Bronchial epithelial cell (primary cell): Measurements from ENCODE around the gene FBXO24. TPM values are rescaled to one million over a fixed set of nuclear protein-coding genes. Genes with fewer than 3 reads are reported as not detected.

Source experiments
- DNase-seq: peaks from one replicate; pipeline ENCODE4 v3.0.0-alpha.2; 2010; ENCODE audit warnings: low read depth
- FAIRE-seq: peaks from 2 replicates; lab custom pipeline; 2011; peaks lifted over from hg19 to GRCh38; lab: Jason Lieb, UNC
- H3K27me3 ChIP-seq: 2 replicates; pipeline ENCODE4 v1.5.1; 2011; ENCODE audit warnings: low read length; ENCODE audit not compliant: control insufficient read depth, insufficient read depth
- H3K36me3 ChIP-seq: 2 replicates; pipeline ENCODE4 v1.5.1; 2011; ENCODE audit warnings: low read length; ENCODE audit not compliant: control insufficient read depth, insufficient read depth
- H3K4me3 ChIP-seq: 2 replicates; pipeline ENCODE4 v1.5.1; 2011; ENCODE audit warnings: mild to moderate bottlenecking, low read depth, low read length, control low read depth
- total RNA-seq: library from RNA; depleted of rRNA; stranded (reverse); fragments of >200 nt; gene quantifications from 2 replicates; pipeline ENCODE4 v1.2.1, GENCODE V29; 2014
- TF ChIP-seq, protein P1 (sequence below): IDR thresholded peaks from 2 replicates; pipeline ENCODE4 v1.5.1; 2011; ENCODE audit warnings: mild to moderate bottlenecking, moderate library complexity, low read length, control low read depth, inconsistent platforms; ENCODE audit not compliant: insufficient read depth, severe bottlenecking

Gene FBXO24
- total RNA-seq, 1 donor from 2014 or later = 0.53 TPM

DNA sequence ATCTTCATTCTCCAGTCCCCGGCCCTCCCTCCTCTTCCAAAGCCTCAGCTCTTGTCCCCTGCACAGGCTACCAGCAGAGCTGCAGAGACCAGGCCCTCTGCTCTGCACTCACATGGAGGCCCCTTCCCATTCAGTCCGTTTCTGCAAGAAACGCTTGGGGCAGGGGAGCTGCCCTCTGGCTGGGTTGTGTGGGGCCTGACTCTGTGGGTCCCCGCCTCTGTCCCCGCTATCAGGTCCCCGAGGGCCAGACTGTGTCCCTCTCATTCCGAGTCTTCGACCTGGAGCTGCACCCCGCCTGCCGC lies 17.5 kb downstream of the FBXO24 start:
- no peak for DNase-seq
- no peaks in the 10 kb centered on the region for H3K36me3 ChIP-seq
- TF ChIP-seq, protein P1, sequence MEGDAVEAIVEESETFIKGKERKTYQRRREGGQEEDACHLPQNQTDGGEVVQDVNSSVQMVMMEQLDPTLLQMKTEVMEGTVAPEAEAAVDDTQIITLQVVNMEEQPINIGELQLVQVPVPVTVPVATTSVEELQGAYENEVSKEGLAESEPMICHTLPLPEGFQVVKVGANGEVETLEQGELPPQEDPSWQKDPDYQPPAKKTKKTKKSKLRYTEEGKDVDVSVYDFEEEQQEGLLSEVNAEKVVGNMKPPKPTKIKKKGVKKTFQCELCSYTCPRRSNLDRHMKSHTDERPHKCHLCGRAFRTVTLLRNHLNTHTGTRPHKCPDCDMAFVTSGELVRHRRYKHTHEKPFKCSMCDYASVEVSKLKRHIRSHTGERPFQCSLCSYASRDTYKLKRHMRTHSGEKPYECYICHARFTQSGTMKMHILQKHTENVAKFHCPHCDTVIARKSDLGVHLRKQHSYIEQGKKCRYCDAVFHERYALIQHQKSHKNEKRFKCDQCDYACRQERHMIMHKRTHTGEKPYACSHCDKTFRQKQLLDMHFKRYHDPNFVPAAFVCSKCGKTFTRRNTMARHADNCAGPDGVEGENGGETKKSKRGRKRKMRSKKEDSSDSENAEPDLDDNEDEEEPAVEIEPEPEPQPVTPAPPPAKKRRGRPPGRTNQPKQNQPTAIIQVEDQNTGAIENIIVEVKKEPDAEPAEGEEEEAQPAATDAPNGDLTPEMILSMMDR = no peak
- no peaks in the 10 kb centered on the region for H3K27me3 ChIP-seq
- no peak for FAIRE-seq
- H3K4me3 ChIP-seq = peak overlapping the region; percentile 60

DNA sequence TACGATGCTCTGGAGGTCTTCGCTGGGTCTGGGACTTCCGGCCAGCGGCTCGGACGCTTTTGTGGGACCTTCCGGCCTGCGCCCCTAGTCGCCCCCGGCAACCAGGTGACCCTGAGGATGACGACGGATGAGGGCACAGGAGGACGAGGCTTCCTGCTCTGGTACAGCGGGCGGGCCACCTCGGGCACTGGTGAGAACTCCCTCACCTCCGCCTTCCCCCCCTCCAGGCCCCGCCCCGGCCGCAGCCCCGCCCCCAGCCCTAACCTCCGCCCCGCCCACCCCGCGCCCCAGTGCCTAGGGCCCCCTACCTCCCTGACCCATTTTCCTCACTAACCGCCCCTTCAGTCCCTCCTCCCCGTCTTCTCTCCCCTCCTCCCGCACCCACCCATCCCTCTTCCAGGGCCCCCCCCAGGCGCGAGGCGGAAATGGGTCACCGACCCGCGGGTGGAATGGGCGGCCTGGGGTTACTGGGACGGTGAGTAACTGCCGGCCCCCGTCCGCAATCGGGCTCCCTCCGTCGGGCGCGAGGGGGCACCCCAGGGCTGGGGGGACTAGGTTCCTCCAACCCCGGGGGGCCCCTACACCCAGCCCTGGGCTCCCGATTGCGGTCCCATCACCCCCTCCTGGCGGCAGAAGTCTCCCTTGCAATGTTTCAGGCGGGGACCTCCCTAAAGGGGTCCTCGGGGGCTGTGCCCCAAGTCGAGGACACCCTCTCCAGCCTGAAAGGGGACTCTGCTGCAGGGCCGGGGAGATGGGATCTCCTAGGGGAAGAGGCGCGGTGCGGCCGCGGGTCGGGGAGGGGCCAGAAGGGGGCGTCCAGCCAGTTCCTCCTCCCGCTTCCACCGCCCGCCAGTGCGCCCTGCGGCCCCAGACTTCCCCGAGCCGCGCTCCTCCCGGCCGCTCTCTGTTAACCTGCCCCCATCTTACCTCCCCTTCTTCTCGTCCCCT lies 18.2 kb downstream of the FBXO24 start:
- DNase-seq = peak; percentile 16
- no peak for FAIRE-seq
- no peaks in the 10 kb centered on the region for H3K27me3 ChIP-seq
- H3K36me3 ChIP-seq = no peaks in the 10 kb centered on the region
- H3K4me3 ChIP-seq = peak overlapping the region; percentile 60
- TF ChIP-seq, protein P1 = peak; percentile 41

DNA sequence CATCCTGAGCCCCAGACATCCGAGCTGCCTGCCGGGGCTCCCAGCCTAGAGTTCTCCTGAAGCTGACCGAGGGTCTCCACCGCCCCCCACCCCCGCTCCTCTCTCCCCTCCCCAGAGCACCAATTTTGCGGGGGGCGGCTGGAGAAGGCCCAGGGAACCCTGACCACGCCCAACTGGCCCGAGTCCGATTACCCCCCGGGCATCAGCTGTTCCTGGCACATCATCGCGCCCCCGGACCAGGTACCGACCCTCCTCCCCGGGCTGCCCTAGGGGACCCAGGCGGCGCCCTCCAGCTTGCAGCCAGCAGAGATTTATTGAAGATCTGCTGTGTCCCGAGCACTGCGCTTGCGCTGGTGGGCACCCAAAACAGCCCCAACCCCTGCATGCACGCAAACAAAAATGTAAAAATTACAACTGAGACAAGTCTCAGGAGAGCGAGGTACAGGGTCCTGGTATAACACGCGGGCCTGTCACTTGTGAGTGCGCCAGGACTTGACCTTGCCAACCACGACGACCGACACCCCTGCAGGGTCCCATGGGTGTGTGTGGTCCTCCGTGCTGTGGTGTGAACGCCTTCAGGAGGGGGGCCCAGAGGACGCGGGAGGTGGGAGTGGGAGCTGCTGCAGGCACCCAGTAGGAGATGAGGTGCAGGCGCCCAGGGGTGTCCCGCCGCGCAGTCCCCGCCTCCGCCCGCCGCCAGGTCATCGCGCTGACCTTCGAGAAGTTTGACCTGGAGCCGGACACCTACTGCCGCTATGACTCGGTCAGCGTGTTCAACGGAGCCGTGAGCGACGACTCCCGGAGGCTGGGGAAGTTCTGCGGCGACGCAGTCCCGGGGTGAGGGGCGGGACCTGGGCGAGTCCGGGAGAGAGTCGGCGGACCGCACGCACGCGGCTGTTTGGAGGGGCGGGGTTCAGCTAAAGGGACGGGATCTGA lies 19.1 kb downstream of the FBXO24 start:
- peak; percentile 18 for DNase-seq
- Histone ChIP-seq H3K4me3 (peak overlapping the region; percentile 60), H3K36me3 (no peaks in the 10 kb centered on the region), H3K27me3 (no peaks in the 10 kb centered on the region)
- TF ChIP-seq, protein P1 = no peak
- no peak for FAIRE-seq

DNA sequence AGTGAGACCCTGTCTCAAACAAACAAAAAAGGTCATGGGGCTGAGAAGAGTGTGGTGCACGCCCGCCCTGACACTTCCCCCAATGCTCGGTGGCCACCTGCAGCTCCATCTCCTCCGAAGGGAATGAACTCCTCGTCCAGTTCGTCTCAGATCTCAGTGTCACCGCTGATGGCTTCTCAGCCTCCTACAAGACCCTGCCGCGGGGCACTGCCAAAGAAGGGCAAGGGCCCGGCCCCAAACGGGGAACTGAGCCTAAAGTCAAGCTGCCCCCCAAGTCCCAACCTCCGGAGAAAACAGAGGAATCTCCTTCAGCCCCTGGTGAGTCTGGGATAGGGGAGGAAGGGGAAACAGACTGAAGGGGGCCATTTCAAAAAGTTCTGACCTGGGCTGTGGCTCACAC lies 20.2 kb downstream of the FBXO24 start:
- Histone ChIP-seq H3K27me3 (no peaks in the 10 kb centered on the region), H3K4me3 (no peak overlapping the region), H3K36me3 (no peaks in the 10 kb centered on the region)
- no peak for DNase-seq
- no peak for FAIRE-seq
- TF ChIP-seq, protein P1 = no peak

DNA sequence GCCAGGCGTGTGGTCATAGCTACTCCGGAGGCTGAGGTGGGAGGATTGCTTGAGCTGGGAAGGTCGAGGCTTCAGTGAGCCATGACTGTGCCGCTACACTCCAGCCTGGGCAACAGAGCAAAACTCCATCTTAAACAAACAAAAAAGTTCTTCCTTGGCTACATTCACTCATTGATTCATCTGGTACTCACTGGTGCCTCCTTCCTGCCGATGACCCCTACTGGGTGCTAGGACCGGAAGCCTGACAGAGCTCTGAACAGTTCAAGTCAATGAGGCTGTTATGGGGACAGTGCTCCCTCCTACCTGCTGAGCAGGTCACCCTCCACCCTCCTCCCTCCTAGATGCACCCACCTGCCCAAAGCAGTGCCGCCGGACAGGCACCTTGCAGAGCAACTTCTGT lies 21.0 kb downstream of the FBXO24 start:
- no peak overlapping the region for H3K4me3 ChIP-seq
- FAIRE-seq = no peak
- TF ChIP-seq, protein P1 = no peak
- peak; percentile 45 for DNase-seq
- H3K27me3 ChIP-seq = no peaks in the 10 kb centered on the region
- no peaks in the 10 kb centered on the region for H3K36me3 ChIP-seq
